Adipocyte (in vitro differentiated cells): Measurements from ENCODE around the gene GSTM2.

ENCODE experiments used
- DNase-seq: peaks from one replicate; pipeline ENCODE4 v3.0.0-alpha.2; 2015; ENCODE audit warnings: low read depth
- H3K27me3 ChIP-seq: replicated peaks from 2 replicates; pipeline ENCODE4 v1.7.0; 2013; ENCODE audit warnings: mild to moderate bottlenecking, low read length, moderate library complexity; ENCODE audit not compliant: control insufficient read depth, insufficient read depth
- H3K36me3 ChIP-seq: 2 replicates; pipeline ENCODE4 v1.7.0; 2013; ENCODE audit warnings: low read length, mild to moderate bottlenecking, moderate library complexity; ENCODE audit not compliant: control insufficient read depth, insufficient read depth, severe bottlenecking
- H3K4me1 ChIP-seq: 2 replicates; pipeline ENCODE4 v1.7.0; 2013; ENCODE audit warnings: mild to moderate bottlenecking, low read length, moderate library complexity; ENCODE audit not compliant: control insufficient read depth, insufficient read depth
- H3K4me3 ChIP-seq: 2 replicates; pipeline ENCODE4 v1.7.0; 2013; ENCODE audit warnings: mild to moderate bottlenecking, low read length, moderate library complexity
- H3K9ac ChIP-seq: 2 replicates; pipeline ENCODE4 v1.7.0; 2013; ENCODE audit warnings: mild to moderate bottlenecking, low read length, moderate library complexity
- H3K9me3 ChIP-seq: 2 replicates; pipeline ENCODE4 v1.7.0; 2013; ENCODE audit warnings: mild to moderate bottlenecking, low read length, moderate library complexity; ENCODE audit not compliant: control insufficient read depth

The GSTM2 gene

GRCh38 chr1:109641078-109641740 lies 26.6 kb upstream of the GSTM2 start:
- no peak overlapping the region for H3K9ac ChIP-seq
- no peaks in the 10 kb centered on the region for H3K27me3 ChIP-seq
- no peak overlapping the region for H3K4me3 ChIP-seq
- peaks cover 9% of the 10 kb centered on the region for H3K4me1 ChIP-seq
- H3K9me3 ChIP-seq, result no peaks in the 10 kb centered on the region
- H3K36me3 ChIP-seq, result no peaks in the 10 kb centered on the region
- no peak for DNase-seq

GRCh38 chr1:109641861-109642260 lies 26.0 kb upstream of the GSTM2 start:
- no peak for DNase-seq
- no peaks in the 10 kb centered on the region for H3K27me3 ChIP-seq
- no peak overlapping the region for H3K4me3 ChIP-seq
- H3K9ac ChIP-seq, result no peak overlapping the region
- H3K36me3 ChIP-seq, result no peaks in the 10 kb centered on the region
- H3K9me3 ChIP-seq, result no peaks in the 10 kb centered on the region
- peaks cover 3% of the 10 kb centered on the region for H3K4me1 ChIP-seq

- H3K4me1 ChIP-seq, result peaks cover 3% of the 10 kb centered on the region
- no peaks in the 10 kb centered on the region for H3K36me3 ChIP-seq
- no peaks in the 10 kb centered on the region for H3K27me3 ChIP-seq
- DNase-seq, result no peak
- H3K9me3 ChIP-seq, result no peaks in the 10 kb centered on the region
- peak overlapping the region; percentile 35 for H3K9ac ChIP-seq
- no peak overlapping the region for H3K4me3 ChIP-seq
These were observed 25.2 kb upstream of the GSTM2 start for GRCh38 chr1:109642626-109643025.

GRCh38 chr1:109643385-109644230 lies 24.2 kb upstream of the GSTM2 start:
- Histone ChIP-seq H3K4me3 (no peak overlapping the region), H3K27me3 (no peaks in the 10 kb centered on the region), H3K36me3 (no peaks in the 10 kb centered on the region), H3K4me1 (peaks cover 3% of the 10 kb centered on the region), H3K9ac (peak overlapping the region; percentile 66), H3K9me3 (no peaks in the 10 kb centered on the region)
- peak; percentile 64 for DNase-seq

GRCh38 chr1:109644670-109645069 lies 23.2 kb upstream of the GSTM2 start:
- H3K4me3 ChIP-seq, result no peak overlapping the region
- H3K9me3 ChIP-seq, result no peaks in the 10 kb centered on the region
- no peaks in the 10 kb centered on the region for H3K36me3 ChIP-seq
- DNase-seq, result no peak
- H3K27me3 ChIP-seq, result no peaks in the 10 kb centered on the region
- no peak overlapping the region for H3K9ac ChIP-seq
- peaks cover 3% of the 10 kb centered on the region for H3K4me1 ChIP-seq

- no peaks in the 10 kb centered on the region for H3K36me3 ChIP-seq
- H3K4me3 ChIP-seq, result peak overlapping the region; percentile 78
- H3K4me1 ChIP-seq, result no peaks in the 10 kb centered on the region
- peak; percentile 66 for DNase-seq
- H3K9ac ChIP-seq, result peak overlapping the region; percentile 70
- peaks cover 5% of the 10 kb centered on the region for H3K27me3 ChIP-seq
- H3K9me3 ChIP-seq, result no peaks in the 10 kb centered on the region
These were observed 18.4 kb upstream of the GSTM2 start for GRCh38 chr1:109649491-109649914.

DNA sequence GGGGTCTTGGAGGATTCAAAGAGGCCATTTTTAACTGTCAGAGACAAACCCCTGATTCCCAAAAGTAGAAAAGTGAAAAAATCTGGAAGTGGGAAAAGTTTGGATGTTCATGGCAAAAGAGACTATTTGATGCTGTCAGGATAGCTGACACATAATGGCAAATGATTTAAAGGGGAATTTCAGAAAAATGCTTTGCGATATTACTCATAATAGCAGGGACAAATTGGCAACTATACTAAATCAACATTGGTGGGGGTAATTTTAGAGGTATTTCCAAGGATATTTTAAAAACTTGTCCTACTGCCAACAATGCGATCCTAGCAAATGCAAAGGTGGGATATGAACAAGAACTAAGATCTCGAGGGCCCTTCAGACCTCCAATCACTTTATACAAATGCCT lies 17.2 kb upstream of the GSTM2 start:
- Histone ChIP-seq H3K36me3 (no peaks in the 10 kb centered on the region), H3K9me3 (no peaks in the 10 kb centered on the region), H3K27me3 (peaks cover 5% of the 10 kb centered on the region), H3K4me3 (no peak overlapping the region), H3K9ac (peak overlapping the region; percentile 70), H3K4me1 (peaks cover 7% of the 10 kb centered on the region)
- peak; percentile 48 for DNase-seq

DNA sequence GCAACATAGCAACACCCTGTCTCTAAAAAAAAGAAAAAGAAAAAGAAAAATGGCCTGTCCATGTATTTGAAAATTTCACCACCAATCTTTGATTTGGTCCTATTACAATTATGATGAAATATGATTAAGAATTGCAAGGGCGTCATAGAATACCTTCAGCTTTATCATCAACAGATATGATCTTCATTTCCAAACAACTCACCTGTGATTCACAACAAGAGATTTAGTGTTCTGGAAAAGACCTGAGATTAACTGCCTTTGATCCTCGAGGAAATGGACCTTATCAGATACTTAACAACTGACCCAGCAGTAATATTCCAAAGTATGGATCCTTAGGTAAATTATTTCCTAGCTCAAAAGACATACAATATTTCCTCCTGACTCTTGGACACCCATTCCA lies 15.5 kb upstream of the GSTM2 start:
- H3K27me3 ChIP-seq, result peaks cover 5% of the 10 kb centered on the region
- peaks cover 13% of the 10 kb centered on the region for H3K4me1 ChIP-seq
- H3K36me3 ChIP-seq, result no peaks in the 10 kb centered on the region
- no peak overlapping the region for H3K9ac ChIP-seq
- H3K9me3 ChIP-seq, result no peaks in the 10 kb centered on the region
- H3K4me3 ChIP-seq, result no peak overlapping the region
- DNase-seq, result no peak

DNA sequence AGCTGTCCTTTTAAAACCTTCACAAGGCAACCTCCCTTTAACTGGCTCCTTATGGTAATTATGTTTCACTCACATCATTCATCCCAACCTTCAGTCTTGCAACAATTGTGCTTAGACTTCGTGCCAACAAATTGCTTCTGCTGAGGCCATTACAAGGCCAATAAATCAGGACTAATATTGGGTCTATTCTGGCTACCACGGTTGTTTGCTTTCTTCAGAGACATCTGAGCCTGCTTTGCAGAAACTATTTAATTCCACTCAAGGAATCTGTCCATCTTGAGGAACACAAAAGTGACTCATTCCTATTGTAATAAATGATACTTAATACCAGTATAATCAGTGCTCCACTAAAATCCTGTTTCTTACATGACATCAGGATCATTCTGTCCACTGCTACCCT lies 14.6 kb upstream of the GSTM2 start:
- DNase-seq, result no peak
- Histone ChIP-seq H3K27me3 (peaks cover 5% of the 10 kb centered on the region), H3K4me3 (no peak overlapping the region), H3K36me3 (no peaks in the 10 kb centered on the region), H3K4me1 (peaks cover 13% of the 10 kb centered on the region), H3K9ac (no peak overlapping the region), H3K9me3 (no peaks in the 10 kb centered on the region)

GRCh38 chr1:109654519-109654918 lies 13.3 kb upstream of the GSTM2 start:
- H3K9ac ChIP-seq, result no peak overlapping the region
- H3K4me3 ChIP-seq, result no peak overlapping the region
- H3K36me3 ChIP-seq, result no peaks in the 10 kb centered on the region
- H3K27me3 ChIP-seq, result peaks cover 5% of the 10 kb centered on the region
- no peak for DNase-seq
- H3K9me3 ChIP-seq, result no peaks in the 10 kb centered on the region
- H3K4me1 ChIP-seq, result peaks cover 13% of the 10 kb centered on the region

GRCh38 chr1:109655615-109656519 lies 12.0 kb upstream of the GSTM2 start, which contains the start of gene GSTM4:
Gene GSTM4 (plus strand): TSS chr1:109656099. CDS start chr1:109656390, 291 bp downstream.
- Histone ChIP-seq H3K4me3 (peak within 1 kb of the TSS; percentile 83), H3K36me3 (peaks cover 6% of the 10 kb centered on the region), H3K9me3 (no peaks in the 10 kb centered on the region), H3K9ac (peak within 1 kb of the TSS; percentile 79), H3K4me1 (peaks cover 13% of the 10 kb centered on the region), H3K27me3 (peaks cover 5% of the 10 kb centered on the region)
- peak; percentile 93 for DNase-seq
